Activated T-helper 1 cell treated with anti-CD3 and anti-CD28 coated beads, Interleukin-2, amount 50 U/mL, for 16 hours (primary cell): ENCODE measurements around the gene SPEM3.
A peak's percentile ranks its signal among the peaks of the same experiment; 100 is the strongest.

ENCODE experiments used
- DNase-seq, 2 donors: peaks; one replicate each; pipeline ENCODE4 v3.0.0-alpha.2; 2020; ENCODE audit warnings: low read depth in 1 of 2, low spot score in 1 of 2

SPEM3 gene

GRCh38 chr17:7403977-7404736 is 24.5 kb upstream of the SPEM3 start, which contains the start of gene TMEM256:
TSS of gene TMEM256 (minus strand) at chr17:7404097. CDS start at chr17:7404084, 13 bp downstream.
- peak; percentile 90 to 91 for DNase-seq

GRCh38 chr17:7404737-7405349 is 23.8 kb upstream of the SPEM3 start:
- peak; percentile 44 to 65 for DNase-seq

- DNase-seq = no peak
These were observed 23.1 kb upstream of the SPEM3 start for GRCh38 chr17:7405350-7406234.

- no peak for DNase-seq
These were observed 22.3 kb upstream of the SPEM3 start for GRCh38 chr17:7406235-7406825.

GRCh38 chr17:7407082-7407481 is 21.6 kb upstream of the SPEM3 start:
- DNase-seq = no peak

GRCh38 chr17:7407485-7408251 is 21.0 kb upstream of the SPEM3 start, which contains the start of gene NLGN2:
TSS of gene NLGN2 (plus strand) at chr17:7407845. CDS start at chr17:7408256, 411 bp downstream.
- no peak for DNase-seq

GRCh38 chr17:7408252-7408727 is 20.4 kb upstream of the SPEM3 start:
- DNase-seq = no peak

GRCh38 chr17:7408863-7409262 is 19.8 kb upstream of the SPEM3 start:
- DNase-seq = no peak

GRCh38 chr17:7409716-7410115 is 18.9 kb upstream of the SPEM3 start:
- DNase-seq = no peak

GRCh38 chr17:7410634-7411426 is 17.8 kb upstream of the SPEM3 start:
- no peak for DNase-seq

GRCh38 chr17:7411427-7411750 is 17.3 kb upstream of the SPEM3 start:
- no peak for DNase-seq

GRCh38 chr17:7413346-7413985 is 15.2 kb upstream of the SPEM3 start:
- no peak for DNase-seq

GRCh38 chr17:7414837-7415236 is 13.8 kb upstream of the SPEM3 start:
- no peak for DNase-seq

- DNase-seq = no peak
These were observed 12.9 kb upstream of the SPEM3 start for GRCh38 chr17:7415784-7416183.

- DNase-seq = no peak
These were observed 12.3 kb upstream of the SPEM3 start for GRCh38 chr17:7416323-7416722.

- DNase-seq = no peak
These were observed 11.5 kb upstream of the SPEM3 start for GRCh38 chr17:7417056-7417655.

- DNase-seq = no peak
These were observed 10.0 kb upstream of the SPEM3 start for GRCh38 chr17:7418472-7419152.
